ENCODE results near the gene RFESD.

DNA sequence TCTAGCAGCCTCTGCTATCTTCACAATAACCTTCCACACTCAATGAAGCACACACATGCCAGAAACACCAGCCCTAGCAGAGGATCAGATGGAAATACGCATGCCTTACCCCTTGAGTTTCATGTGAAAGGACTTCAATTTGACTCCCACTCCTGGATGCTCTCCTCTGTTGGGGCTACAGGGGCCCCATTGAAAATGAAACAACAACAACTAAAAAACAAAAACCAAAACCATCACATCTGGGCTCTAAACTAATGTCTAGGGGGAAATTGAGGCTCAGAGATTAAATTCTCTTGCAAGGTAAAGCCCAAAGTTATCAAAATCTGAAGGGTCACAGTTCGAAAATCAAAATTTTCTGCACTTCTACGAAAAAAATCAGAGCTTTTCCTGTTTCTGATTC, 7.9 kb upstream of the RFESD start:
- TF ChIP-seq POLR2A (IDR thresholded peaks at IDR 0.05), result no peak
- TF ChIP-seq, protein P1, sequence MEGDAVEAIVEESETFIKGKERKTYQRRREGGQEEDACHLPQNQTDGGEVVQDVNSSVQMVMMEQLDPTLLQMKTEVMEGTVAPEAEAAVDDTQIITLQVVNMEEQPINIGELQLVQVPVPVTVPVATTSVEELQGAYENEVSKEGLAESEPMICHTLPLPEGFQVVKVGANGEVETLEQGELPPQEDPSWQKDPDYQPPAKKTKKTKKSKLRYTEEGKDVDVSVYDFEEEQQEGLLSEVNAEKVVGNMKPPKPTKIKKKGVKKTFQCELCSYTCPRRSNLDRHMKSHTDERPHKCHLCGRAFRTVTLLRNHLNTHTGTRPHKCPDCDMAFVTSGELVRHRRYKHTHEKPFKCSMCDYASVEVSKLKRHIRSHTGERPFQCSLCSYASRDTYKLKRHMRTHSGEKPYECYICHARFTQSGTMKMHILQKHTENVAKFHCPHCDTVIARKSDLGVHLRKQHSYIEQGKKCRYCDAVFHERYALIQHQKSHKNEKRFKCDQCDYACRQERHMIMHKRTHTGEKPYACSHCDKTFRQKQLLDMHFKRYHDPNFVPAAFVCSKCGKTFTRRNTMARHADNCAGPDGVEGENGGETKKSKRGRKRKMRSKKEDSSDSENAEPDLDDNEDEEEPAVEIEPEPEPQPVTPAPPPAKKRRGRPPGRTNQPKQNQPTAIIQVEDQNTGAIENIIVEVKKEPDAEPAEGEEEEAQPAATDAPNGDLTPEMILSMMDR (IDR thresholded peaks at IDR 0.05), result no peak
